NCI-H1092 treated with DMSO at 0.1 percent for 48 hours (cell line): Measurements from ENCODE around the gene PCDHA1.
"Not testable (repeated sequence)": the region's sequence is repeated elsewhere in the genome, so short reads cannot be mapped to it uniquely, and the experiment has no call there.

Experiments
- DNase-seq: peaks from one replicate; lab custom pipeline; 2025; lab: John Stamatoyannopoulos, UW

PCDHA1 gene

DNA sequence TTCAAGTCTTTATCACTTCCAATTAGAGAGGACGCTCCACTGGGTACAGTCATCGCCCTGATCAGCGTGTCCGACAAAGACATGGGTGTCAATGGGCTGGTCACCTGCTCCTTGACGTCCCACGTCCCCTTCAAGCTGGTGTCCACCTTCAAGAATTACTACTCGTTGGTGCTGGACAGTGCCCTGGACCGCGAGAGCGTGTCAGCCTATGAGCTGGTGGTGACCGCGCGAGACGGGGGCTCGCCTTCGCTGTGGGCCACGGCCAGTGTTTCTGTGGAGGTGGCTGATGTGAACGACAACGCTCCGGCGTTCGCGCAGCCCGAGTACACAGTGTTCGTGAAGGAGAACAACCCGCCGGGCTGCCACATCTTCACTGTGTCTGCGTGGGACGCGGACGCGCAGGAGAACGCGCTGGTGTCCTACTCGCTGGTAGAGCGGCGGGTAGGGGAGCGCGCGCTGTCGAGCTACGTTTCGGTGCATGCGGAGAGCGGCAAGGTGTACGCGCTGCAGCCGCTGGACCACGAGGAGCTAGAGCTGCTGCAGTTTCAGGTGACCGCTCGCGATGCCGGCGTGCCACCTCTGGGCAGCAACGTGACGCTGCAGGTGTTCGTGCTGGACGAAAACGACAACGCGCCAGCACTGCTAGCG lies 22.4 kb downstream of the PCDHA1 start:
- not testable (repeated sequence) for DNase-seq

GRCh38 chr5:140808889-140809291 lies 22.9 kb downstream of the PCDHA1 start:
- DNase-seq, result no peak

DNA sequence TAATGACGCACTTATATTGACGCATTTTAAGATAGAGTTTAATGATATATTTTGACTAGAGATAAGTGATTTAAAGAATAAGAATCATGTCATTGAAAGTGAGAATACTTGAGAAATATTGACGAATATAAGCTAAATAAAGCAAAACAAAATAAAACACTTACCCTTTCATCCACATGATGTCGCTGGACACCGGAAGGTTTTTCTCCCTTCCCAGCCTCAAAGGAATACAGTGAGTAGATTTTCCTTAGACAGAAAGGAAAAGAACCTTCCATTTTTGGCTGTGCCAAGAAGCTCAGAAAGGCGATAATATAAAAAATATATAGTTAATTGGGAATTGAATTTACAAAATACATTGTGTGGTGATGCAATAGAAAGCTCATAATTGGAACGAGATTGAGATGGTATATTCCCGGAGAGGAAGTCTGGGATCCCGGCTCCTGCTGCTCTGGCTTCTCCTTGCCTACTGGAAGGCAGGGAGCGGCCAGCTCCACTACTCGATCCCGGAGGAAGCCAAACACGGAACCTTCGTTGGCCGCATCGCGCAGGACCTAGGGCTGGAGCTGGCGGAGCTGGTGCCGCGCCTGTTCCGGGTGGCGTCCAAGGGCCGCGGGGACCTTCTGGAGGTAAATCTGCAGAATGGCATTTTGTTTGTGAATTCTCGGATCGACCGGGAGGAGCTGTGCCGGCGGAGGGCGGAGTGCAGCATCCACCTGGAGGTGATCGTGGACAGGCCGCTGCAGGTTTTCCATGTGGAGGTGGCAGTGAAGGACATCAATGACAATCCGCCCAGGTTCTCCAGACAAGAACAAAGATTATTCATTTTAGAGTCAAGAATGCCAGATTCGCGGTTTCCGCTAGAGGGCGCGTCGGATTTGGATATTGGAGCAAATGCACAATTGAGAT lies 35.7 kb downstream of the PCDHA1 start, which contains the start of gene PCDHA5:
Gene PCDHA5, plus strand, starts transcription at position 239 of the 906 bp plus-strand sequence.
- no peak for DNase-seq

DNA sequence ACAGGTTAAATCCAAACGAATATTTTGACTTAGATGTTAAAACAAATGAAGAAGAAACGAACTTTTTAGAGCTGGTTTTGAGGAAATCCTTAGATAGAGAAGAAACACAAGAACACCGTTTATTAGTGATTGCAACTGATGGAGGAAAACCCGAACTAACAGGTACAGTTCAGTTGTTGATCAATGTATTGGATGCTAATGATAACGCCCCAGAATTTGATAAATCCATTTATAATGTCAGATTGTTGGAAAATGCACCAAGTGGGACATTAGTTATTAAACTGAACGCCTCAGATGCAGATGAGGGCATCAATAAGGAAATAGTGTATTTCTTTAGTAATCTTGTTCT lies 36.3 kb downstream of the PCDHA1 start:
- no peak for DNase-seq

DNA sequence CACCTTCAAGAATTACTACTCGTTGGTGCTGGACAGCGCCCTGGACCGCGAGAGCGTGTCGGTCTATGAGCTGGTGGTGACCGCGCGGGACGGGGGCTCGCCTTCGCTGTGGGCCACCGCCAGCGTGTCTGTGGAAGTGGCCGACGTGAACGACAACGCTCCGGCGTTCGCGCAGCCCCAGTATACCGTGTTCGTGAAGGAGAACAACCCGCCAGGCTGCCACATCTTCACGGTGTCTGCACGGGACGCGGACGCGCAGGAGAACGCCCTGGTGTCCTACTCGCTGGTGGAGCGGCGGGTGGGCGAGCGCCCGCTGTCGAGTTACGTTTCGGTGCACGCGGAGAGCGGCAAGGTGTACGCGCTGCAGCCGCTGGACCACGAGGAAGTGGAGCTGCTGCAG lies 37.0 kb downstream of the PCDHA1 start:
- DNase-seq, result not testable (repeated sequence)

DNA sequence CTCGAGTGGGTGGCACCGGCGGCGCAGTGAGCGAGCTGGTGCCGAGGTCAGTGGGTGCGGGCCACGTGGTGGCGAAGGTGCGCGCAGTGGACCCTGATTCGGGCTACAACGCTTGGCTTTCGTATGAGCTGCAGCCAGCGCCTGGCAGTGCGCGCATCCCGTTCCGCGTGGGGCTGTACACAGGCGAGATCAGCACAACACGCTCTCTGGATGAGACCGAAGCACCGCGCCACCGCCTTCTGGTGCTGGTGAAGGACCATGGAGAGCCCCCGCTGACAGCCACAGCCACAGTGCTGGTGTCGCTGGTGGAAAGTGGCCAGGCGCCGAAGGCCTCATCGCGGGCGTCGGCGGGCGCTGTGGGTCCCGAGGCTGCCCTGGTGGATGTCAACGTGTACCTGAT lies 37.5 kb downstream of the PCDHA1 start:
- DNase-seq, result no peak

GRCh38 chr5:140827704-140828361 lies 41.9 kb downstream of the PCDHA1 start, which contains the start of gene PCDHA6:
Gene PCDHA6 (plus strand): TSS chr5:140827960. CDS start chr5:140828092, 132 bp downstream.
- DNase-seq, result no peak

DNA sequence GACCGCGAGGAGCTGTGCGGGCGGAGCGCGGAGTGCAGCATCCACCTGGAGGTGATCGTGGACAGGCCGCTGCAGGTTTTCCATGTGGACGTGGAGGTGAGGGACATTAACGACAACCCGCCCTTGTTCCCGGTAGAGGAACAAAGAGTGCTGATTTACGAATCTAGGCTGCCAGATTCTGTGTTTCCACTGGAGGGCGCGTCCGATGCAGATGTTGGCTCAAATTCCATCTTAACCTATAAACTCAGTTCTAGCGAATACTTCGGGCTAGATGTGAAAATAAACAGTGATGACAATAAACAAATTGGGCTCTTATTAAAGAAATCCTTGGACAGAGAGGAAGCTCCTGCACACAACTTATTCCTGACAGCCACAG lies 42.4 kb downstream of the PCDHA1 start:
- no peak for DNase-seq

GRCh38 chr5:140829511-140830501 lies 43.9 kb downstream of the PCDHA1 start:
- not testable (repeated sequence) for DNase-seq

- DNase-seq, result no peak
Measured at GRCh38 chr5:140833993-140834392, 48.1 kb downstream of the PCDHA1 start, which contains the start of gene PCDHA7. Gene PCDHA7 (plus strand): TSS chr5:140834269. CDS start chr5:140834384, 115 bp downstream.

DNA sequence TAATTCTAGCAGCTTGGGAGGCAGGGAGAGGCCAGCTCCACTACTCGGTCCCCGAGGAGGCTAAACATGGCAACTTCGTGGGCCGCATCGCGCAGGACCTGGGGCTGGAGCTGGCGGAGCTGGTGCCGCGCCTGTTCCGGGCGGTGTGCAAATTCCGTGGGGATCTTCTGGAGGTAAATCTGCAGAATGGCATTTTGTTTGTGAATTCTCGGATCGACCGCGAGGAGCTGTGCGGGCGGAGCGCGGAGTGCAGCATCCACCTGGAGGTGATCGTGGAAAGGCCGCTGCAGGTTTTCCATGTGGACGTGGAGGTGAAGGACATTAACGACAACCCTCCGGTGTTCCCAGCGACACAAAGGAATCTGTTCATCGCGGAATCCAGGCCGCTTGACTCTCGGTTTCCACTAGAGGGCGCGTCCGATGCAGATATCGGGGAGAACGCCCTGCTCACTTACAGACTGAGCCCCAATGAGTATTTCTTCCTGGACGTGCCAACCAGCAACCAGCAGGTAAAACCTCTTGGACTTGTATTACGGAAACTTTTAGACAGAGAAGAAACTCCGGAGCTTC lies 48.6 kb downstream of the PCDHA1 start:
- DNase-seq, result not testable (repeated sequence)

- no peak for DNase-seq
Measured at GRCh38 chr5:140835622-140836510, 49.9 kb downstream of the PCDHA1 start.

GRCh38 chr5:140840978-140841962 lies 55.3 kb downstream of the PCDHA1 start, which contains the start of gene PCDHA8:
Gene PCDHA8 (plus strand): TSS chr5:140841187. CDS start chr5:140841322, 135 bp downstream.
- no peak for DNase-seq

DNA sequence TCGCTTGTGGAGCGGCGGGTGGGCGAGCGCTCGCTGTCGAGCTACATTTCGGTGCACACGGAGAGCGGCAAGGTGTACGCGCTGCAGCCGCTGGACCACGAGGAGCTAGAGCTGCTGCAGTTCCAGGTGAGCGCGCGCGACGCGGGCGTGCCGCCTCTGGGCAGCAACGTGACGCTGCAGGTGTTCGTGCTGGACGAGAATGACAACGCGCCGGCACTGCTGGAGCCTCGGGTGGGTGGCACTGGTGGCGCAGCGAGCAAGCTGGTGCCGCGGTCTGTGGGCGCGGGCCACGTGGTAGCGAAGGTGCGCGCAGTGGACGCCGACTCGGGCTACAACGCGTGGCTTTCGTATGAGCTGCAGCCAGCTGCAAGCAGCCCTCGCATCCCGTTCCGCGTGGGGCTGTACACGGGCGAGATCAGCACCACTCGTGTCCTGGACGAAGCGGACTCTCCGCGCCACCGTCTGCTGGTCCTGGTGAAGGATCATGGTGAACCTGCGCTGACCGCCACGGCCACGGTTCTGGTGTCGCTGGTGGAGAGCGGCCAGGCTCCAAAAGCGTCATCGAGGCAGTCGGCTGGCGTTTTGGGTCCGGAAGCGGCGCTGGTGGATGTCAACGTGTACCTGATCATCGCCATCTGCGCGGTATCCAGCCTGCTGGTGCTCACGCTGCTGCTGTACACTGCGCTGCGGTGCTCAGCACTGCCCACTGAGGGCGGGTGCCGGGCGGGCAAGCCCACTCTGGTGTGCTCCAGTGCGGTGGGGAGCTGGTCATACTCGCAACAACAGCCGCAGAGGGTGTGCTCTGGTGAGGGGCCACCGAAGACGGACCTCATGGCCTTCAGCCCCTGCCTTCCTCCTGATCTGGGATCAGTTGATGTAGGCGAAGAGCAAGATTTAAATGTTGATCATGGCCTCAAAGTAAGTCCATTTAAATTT lies 57.1 kb downstream of the PCDHA1 start:
- no peak for DNase-seq

GRCh38 chr5:140848139-140849102 lies 62.5 kb downstream of the PCDHA1 start, which contains the start of gene PCDHA9:
Gene PCDHA9 (plus strand): TSS chr5:140848382. CDS start chr5:140848496, 114 bp downstream.
- DNase-seq, result not testable (repeated sequence)
